CD4-positive, CD25-positive, alpha-beta regulatory T cell (primary cell): ENCODE data around the gene LRGUK. TPM values are rescaled to one million over a fixed set of nuclear protein-coding genes. Genes with fewer than 3 reads are reported as not detected.
A peak's percentile ranks its signal among the peaks of the same experiment; 100 is the strongest.

Experiments used
- ATAC-seq, 2 donors: fragments of 150-1000 bp; cut with Tn5 transposase; one replicate each; pipeline ENCODE4 v1.10.0; 2021; ENCODE audit warnings: low read depth in 2 of 2, moderate number of reproducible peaks in 2 of 2, moderate library complexity in 1 of 2
- DNase-seq, 3 donors: peaks; one replicate each; pipeline versions ENCODE4 v3.0.0 to v3.0.0-alpha.2; 2012 to 2022; ENCODE audit warnings: mixed read lengths in 1 of 3
- H3K27ac ChIP-seq: one replicate; pipeline ENCODE4 v1.7.0; 2013; ENCODE audit warnings: mild to moderate bottlenecking, low read length; ENCODE audit not compliant: insufficient read depth, poor library complexity, severe bottlenecking
- H3K27me3 ChIP-seq: one replicate; pipeline ENCODE4 v1.7.0; 2013; ENCODE audit warnings: low read length; ENCODE audit not compliant: control insufficient read depth, insufficient read depth
- H3K36me3 ChIP-seq: one replicate; pipeline ENCODE4 v1.7.0; 2013; ENCODE audit warnings: mild to moderate bottlenecking, low read length, moderate library complexity; ENCODE audit not compliant: control insufficient read depth, insufficient read depth
- H3K4me1 ChIP-seq: 2 replicates; pipeline ENCODE4 v1.7.0; 2013; ENCODE audit warnings: mild to moderate bottlenecking, low read length; ENCODE audit not compliant: insufficient read depth, control insufficient read depth, poor library complexity, severe bottlenecking
- H3K4me3 ChIP-seq: one replicate; pipeline ENCODE4 v1.7.0; 2013; ENCODE audit warnings: low read depth, mild to moderate bottlenecking, low read length, moderate library complexity
- H3K9me3 ChIP-seq, 2 experiments: 1 replicate in 1 of 2; 2 replicates in 1 of 2; pipeline ENCODE4 v1.7.0; 2013; ENCODE audit warnings: low read length in 2 of 2, mild to moderate bottlenecking in 1 of 2, moderate library complexity in 1 of 2; ENCODE audit not compliant: control insufficient read depth in 2 of 2
- H3K27ac Mint-ChIP-seq, 3 donors: one replicate each; pipeline ENCODE4 v1.8.0; 2020 to 2022; ENCODE audit warnings: mild to moderate bottlenecking in 3 of 3, mixed read lengths in 3 of 3, moderate library complexity in 2 of 3
- H3K27me3 Mint-ChIP-seq: one replicate; pipeline ENCODE4 v1.8.0; 2022; ENCODE audit warnings: mild to moderate bottlenecking, mixed read lengths
- H3K36me3 Mint-ChIP-seq: one replicate; pipeline ENCODE4 v1.8.0; 2020; ENCODE audit warnings: mixed read lengths
- H3K4me1 Mint-ChIP-seq, 4 donors: one replicate each; pipeline ENCODE4 v1.8.0; 2020 to 2022; ENCODE audit warnings: mixed read lengths in 4 of 4, mild to moderate bottlenecking in 1 of 4
- H3K4me3 Mint-ChIP-seq, 4 donors: one replicate each; pipeline ENCODE4 v1.8.0; 2020 to 2022; ENCODE audit warnings: mild to moderate bottlenecking in 4 of 4, mixed read lengths in 4 of 4, moderate library complexity in 3 of 4
- H3K9me3 Mint-ChIP-seq, 7 donors: one replicate each; pipeline ENCODE4 v1.8.0; 2020 to 2022; ENCODE audit warnings: mixed read lengths in 7 of 7, mild to moderate bottlenecking in 3 of 7, moderate library complexity in 2 of 7
- polyA plus RNA-seq, 4 donors: library from polyadenylated mRNA; unstranded; fragments of 300-500 nt; fragmentation: Illumina TruSeq; gene quantifications; one replicate each; pipeline ENCODE4 v1.2.3, GENCODE V29; 2021
- total RNA-seq: library from RNA; stranded (reverse); gene quantifications from one replicate; pipeline ENCODE4 v1.2.3, GENCODE V29; 2022

LRGUK gene
- total and polyA plus RNA-seq, 5 donors from 2014 or later: 0.47 TPM; not detected in 4

- H3K27me3 Mint-ChIP-seq: peaks cover 41% of the 10 kb centered on the region
Observed at GRCh38 chr7:134128829-134129228, 1.7 kb downstream of the LRGUK start.

GRCh38 chr7:134129856-134130523 is 2.9 kb downstream of the LRGUK start:
- no peak overlapping the region for H3K27ac Mint-ChIP-seq
- H3K36me3 Mint-ChIP-seq: no peaks in the 10 kb centered on the region
- no peak overlapping the region for H3K4me3 ChIP-seq
- no peaks in the 10 kb centered on the region for H3K36me3 ChIP-seq
- peaks cover 38% of the 10 kb centered on the region for H3K27me3 Mint-ChIP-seq
- H3K27me3 ChIP-seq: peaks cover 5% of the 10 kb centered on the region
- H3K27ac ChIP-seq: no peak overlapping the region
- no peaks in the 10 kb centered on the region for H3K9me3 ChIP-seq
- H3K4me1 Mint-ChIP-seq: peaks cover 7 to 21% (median 14%) of the 10 kb centered on the region in 4 donors
- ATAC-seq (no peak), DNase-seq (no peak)
- peaks cover 11% of the 10 kb centered on the region for H3K4me1 ChIP-seq
- H3K9me3 Mint-ChIP-seq: peaks cover 0 to 2% (median 0%) of the 10 kb centered on the region in 7 donors
- peak overlapping the region in 2 of 4 donors; percentile 2 to 51 for H3K4me3 Mint-ChIP-seq

More at GRCh38 chr7:134128829-134129228, 1.7 kb downstream of the LRGUK start:
- Histone ChIP-seq H3K36me3 (no peaks in the 10 kb centered on the region), H3K27me3 (peaks cover 8% of the 10 kb centered on the region), H3K4me3 (no peak overlapping the region), H3K4me1 (peaks cover 11% of the 10 kb centered on the region), H3K9me3 (no peaks in the 10 kb centered on the region), H3K27ac (no peak overlapping the region)
- ATAC-seq (no peak), DNase-seq (no peak)
- Mint-ChIP-seq H3K36me3 (no peaks in the 10 kb centered on the region), H3K4me3 (peak overlapping the region in 3 of 4 donors; percentile 26 to 40 (median 27)), H3K27ac (no peak overlapping the region), H3K4me1 (peaks cover 7 to 21% (median 14%) of the 10 kb centered on the region in 4 donors), H3K9me3 (peaks cover 0 to 2% (median 0%) of the 10 kb centered on the region in 7 donors)

GRCh38 chr7:134134004-134134403 is 6.9 kb downstream of the LRGUK start:
- Histone ChIP-seq H3K27me3 (peaks cover 3% of the 10 kb centered on the region), H3K9me3 (no peaks in the 10 kb centered on the region), H3K4me3 (no peak overlapping the region), H3K36me3 (no peaks in the 10 kb centered on the region), H3K27ac (no peak overlapping the region), H3K4me1 (no peaks in the 10 kb centered on the region)
- peak overlapping the region in 1 of 3 donors; percentile 11 for H3K27ac Mint-ChIP-seq
- H3K9me3 Mint-ChIP-seq: peaks cover 0 to 2% (median 0%) of the 10 kb centered on the region in 7 donors
- H3K4me1 Mint-ChIP-seq: no peaks in the 10 kb centered on the region
- peaks cover 17% of the 10 kb centered on the region for H3K27me3 Mint-ChIP-seq
- DNase-seq: no peak
- H3K36me3 Mint-ChIP-seq: no peaks in the 10 kb centered on the region
- ATAC-seq: no peak
- H3K4me3 Mint-ChIP-seq: no peak overlapping the region

GRCh38 chr7:134140889-134141867 is 14.0 kb downstream of the LRGUK start:
- H3K4me3 Mint-ChIP-seq: peak overlapping the region in 1 of 4 donors; percentile 8
- H3K27me3 Mint-ChIP-seq: peaks cover 12% of the 10 kb centered on the region
- H3K4me1 ChIP-seq: no peaks in the 10 kb centered on the region
- no peaks in the 10 kb centered on the region for H3K36me3 ChIP-seq
- DNase-seq (peak in 2 of 3 donors; percentile 6 to 26), ATAC-seq (peak; percentile 37 to 60)
- peaks cover 0 to 4% (median 0%) of the 10 kb centered on the region in 4 donors for H3K4me1 Mint-ChIP-seq
- no peaks in the 10 kb centered on the region for H3K9me3 Mint-ChIP-seq
- H3K27ac ChIP-seq: no peak overlapping the region
- H3K27ac Mint-ChIP-seq: no peak overlapping the region
- no peaks in the 10 kb centered on the region for H3K9me3 ChIP-seq
- H3K36me3 Mint-ChIP-seq: no peaks in the 10 kb centered on the region
- no peaks in the 10 kb centered on the region for H3K27me3 ChIP-seq
- H3K4me3 ChIP-seq: no peak overlapping the region

- peaks cover 12% of the 10 kb centered on the region for H3K27me3 Mint-ChIP-seq
- no peak overlapping the region for H3K27ac Mint-ChIP-seq
Observed at GRCh38 chr7:134141868-134142264, 14.7 kb downstream of the LRGUK start.

GRCh38 chr7:134153493-134154136 is 26.5 kb downstream of the LRGUK start:
- Mint-ChIP-seq H3K27ac (no peak overlapping the region), H3K27me3 (peaks cover 16% of the 10 kb centered on the region), H3K4me3 (peak overlapping the region in 1 of 4 donors; percentile 38), H3K36me3 (no peaks in the 10 kb centered on the region), H3K9me3 (peaks cover 0 to 2% (median 0%) of the 10 kb centered on the region in 7 donors), H3K4me1 (no peaks in the 10 kb centered on the region)
- Histone ChIP-seq H3K4me3 (no peak overlapping the region), H3K36me3 (no peaks in the 10 kb centered on the region), H3K4me1 (no peaks in the 10 kb centered on the region), H3K27me3 (peaks cover 3% of the 10 kb centered on the region), H3K27ac (no peak overlapping the region), H3K9me3 (no peaks in the 10 kb centered on the region)
- DNase-seq: no peak
- ATAC-seq: no peak

More at GRCh38 chr7:134141868-134142264, 14.7 kb downstream of the LRGUK start:
- no peak overlapping the region for H3K4me3 ChIP-seq
- H3K36me3 Mint-ChIP-seq: no peaks in the 10 kb centered on the region
- no peaks in the 10 kb centered on the region for H3K4me1 ChIP-seq
- ATAC-seq (no peak), DNase-seq (no peak)
- H3K36me3 ChIP-seq: no peaks in the 10 kb centered on the region
- no peaks in the 10 kb centered on the region for H3K9me3 ChIP-seq
- no peaks in the 10 kb centered on the region for H3K9me3 Mint-ChIP-seq
- no peak overlapping the region for H3K27ac ChIP-seq
- no peaks in the 10 kb centered on the region for H3K27me3 ChIP-seq
- no peak overlapping the region for H3K4me3 Mint-ChIP-seq
- peaks cover 0 to 4% (median 0%) of the 10 kb centered on the region in 4 donors for H3K4me1 Mint-ChIP-seq

- Mint-ChIP-seq H3K27me3 (peaks cover 16% of the 10 kb centered on the region), H3K27ac (peak overlapping the region in 1 of 3 donors; percentile 70), H3K9me3 (peaks cover 0 to 2% (median 0%) of the 10 kb centered on the region in 7 donors), H3K4me1 (no peaks in the 10 kb centered on the region), H3K4me3 (no peak overlapping the region), H3K36me3 (no peaks in the 10 kb centered on the region)
- H3K9me3 ChIP-seq: no peaks in the 10 kb centered on the region
- H3K4me1 ChIP-seq: no peaks in the 10 kb centered on the region
- ATAC-seq (no peak), DNase-seq (no peak)
- H3K27me3 ChIP-seq: no peaks in the 10 kb centered on the region
- H3K36me3 ChIP-seq: no peaks in the 10 kb centered on the region
- H3K4me3 ChIP-seq: no peak overlapping the region
- H3K27ac ChIP-seq: no peak overlapping the region
Observed at GRCh38 chr7:134154581-134155130, 27.5 kb downstream of the LRGUK start.
